Coronary artery (tissue), 2 donors: ENCODE results near the gene TNS1.

Source experiments
- DNase-seq: peaks from one replicate; pipeline ENCODE4 v3.0.0-alpha.2; 2017; ENCODE audit warnings: low spot score
- H3K27ac ChIP-seq, 2 donors: fragments of 200-600 bp; sonication (generic); one replicate each; pipeline ENCODE4 v1.5.1; 2016 to 2019
- H3K4me3 ChIP-seq: fragments of 200-600 bp; sonication (generic); 2 replicates; pipeline ENCODE4 v1.5.1; 2016; ENCODE audit warnings: mild to moderate bottlenecking, moderate library complexity
- CTCF ChIP-seq: fragments of 200-600 bp; sonication (generic); IDR thresholded peaks from one replicate; pipeline ENCODE4 v1.5.1; 2019; ENCODE audit warnings: antibody characterized with exemption

TNS1 gene

GRCh38 chr2:217988014-217988839 is 14.6 kb downstream of the TNS1 start:
- peak; percentile 88 for TF ChIP-seq CTCF
- DNase-seq, result no peak
- H3K4me3 ChIP-seq, result peak overlapping the region; percentile 56
- peak overlapping the region in 1 of 2 donors; percentile 79 for H3K27ac ChIP-seq

- H3K27ac ChIP-seq, result peak overlapping the region in 1 of 2 donors; percentile 79
- no peak overlapping the region for H3K4me3 ChIP-seq
- DNase-seq, result no peak
- no peak for TF ChIP-seq CTCF
These were observed 15.4 kb downstream of the TNS1 start for GRCh38 chr2:217987391-217987790.

GRCh38 chr2:217986256-217986961 is 16.4 kb downstream of the TNS1 start:
- TF ChIP-seq CTCF, result no peak
- H3K27ac ChIP-seq, result no peak overlapping the region
- DNase-seq, result no peak
- H3K4me3 ChIP-seq, result no peak overlapping the region

- no peak overlapping the region for H3K4me3 ChIP-seq
- no peak for TF ChIP-seq CTCF
- peak overlapping the region in 1 of 2 donors; percentile 61 for H3K27ac ChIP-seq
- DNase-seq, result no peak
These were observed 19.2 kb downstream of the TNS1 start for GRCh38 chr2:217983276-217984233.

GRCh38 chr2:217981971-217982370 is 20.8 kb downstream of the TNS1 start:
- DNase-seq, result no peak
- Histone ChIP-seq H3K4me3 (no peak overlapping the region), H3K27ac (peak overlapping the region in 1 of 2 donors; percentile 36)
- no peak for TF ChIP-seq CTCF

- no peak for TF ChIP-seq CTCF
- no peak overlapping the region for H3K4me3 ChIP-seq
- H3K27ac ChIP-seq, result peak overlapping the region in 1 of 2 donors; percentile 92
- no peak for DNase-seq
These were observed 21.6 kb downstream of the TNS1 start for GRCh38 chr2:217981084-217981730.
